HG03103 (cell line): ENCODE results near the gene APEH.

Experiments used
- ATAC-seq: cut with Tn5 transposase; IDR thresholded peaks from one replicate; pipeline ENCODE4 v1.9.1; 2021; ENCODE audit warnings: low read depth; ENCODE audit not compliant: unreplicated experiment

The APEH gene

GRCh38 chr3:49723628-49724551 is 49.7 kb downstream of the APEH start, which contains the start of gene GMPPB:
TSS of gene GMPPB (minus strand) at chr3:49723951. CDS start at chr3:49723726, 225 bp downstream.
- ATAC-seq: peak; percentile 70

- ATAC-seq: no peak
Observed at GRCh38 chr3:49724586-49724985, 50.4 kb downstream of the APEH start.

- no peak for ATAC-seq
Observed at GRCh38 chr3:49725906-49726681, 51.9 kb downstream of the APEH start.

DNA sequence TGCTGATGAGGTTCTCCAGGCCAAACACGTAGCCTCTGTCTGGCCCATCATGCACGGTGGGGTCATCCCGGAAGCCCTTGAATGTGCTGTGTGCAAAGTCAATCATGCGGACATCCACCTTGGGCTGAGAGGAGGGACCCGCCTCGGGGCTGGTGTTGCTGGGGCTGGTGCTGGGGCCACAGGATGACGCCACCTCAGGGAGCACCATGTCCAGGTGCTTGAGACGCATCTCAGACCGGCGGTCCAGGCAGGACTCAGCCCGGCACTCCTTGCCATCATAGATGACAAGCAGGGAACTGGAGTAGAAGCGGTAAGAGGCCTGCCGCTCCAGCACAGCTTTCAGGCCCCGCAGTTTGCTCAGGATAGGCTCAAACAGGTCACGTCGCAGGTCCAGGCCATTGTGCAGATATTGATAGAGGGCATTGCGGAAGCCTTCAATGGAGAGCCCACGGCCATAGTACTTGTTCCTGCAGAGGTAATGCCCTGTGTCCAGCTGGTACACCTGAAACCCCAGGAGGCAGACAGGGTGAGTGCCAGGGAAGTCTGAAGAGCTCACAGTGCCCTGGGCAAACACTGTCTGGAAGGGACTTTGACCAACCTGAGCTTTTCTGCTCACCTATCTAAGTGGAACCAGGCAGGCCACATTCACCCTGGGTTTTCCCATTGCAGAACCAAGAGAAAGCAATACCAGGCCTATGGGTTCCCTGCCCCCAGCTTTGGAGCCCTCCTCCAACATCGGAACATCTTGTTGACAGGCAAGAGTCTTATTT is 53.2 kb downstream of the APEH start:
- no peak for ATAC-seq

DNA sequence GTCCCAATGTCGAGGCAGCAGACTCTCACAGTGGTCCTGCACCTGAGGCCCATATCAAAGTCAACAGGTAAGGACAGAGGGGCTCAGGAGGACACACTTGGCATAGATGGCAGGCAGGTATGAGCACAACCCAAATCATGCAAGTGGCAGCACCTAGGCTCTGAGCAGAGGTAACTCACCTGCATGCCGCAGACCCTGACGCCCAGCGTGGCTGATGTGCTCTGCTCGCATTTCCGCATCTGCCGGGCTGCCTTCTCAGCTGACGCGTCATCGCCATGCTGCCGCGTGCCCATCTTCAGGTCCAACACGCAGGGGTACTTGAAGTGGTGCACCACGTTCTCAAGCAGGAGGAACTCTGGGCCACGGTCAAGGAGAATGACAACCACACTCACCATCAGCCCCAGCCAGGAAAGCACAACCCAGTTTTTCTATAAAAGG is 53.8 kb downstream of the APEH start:
- ATAC-seq: no peak

DNA sequence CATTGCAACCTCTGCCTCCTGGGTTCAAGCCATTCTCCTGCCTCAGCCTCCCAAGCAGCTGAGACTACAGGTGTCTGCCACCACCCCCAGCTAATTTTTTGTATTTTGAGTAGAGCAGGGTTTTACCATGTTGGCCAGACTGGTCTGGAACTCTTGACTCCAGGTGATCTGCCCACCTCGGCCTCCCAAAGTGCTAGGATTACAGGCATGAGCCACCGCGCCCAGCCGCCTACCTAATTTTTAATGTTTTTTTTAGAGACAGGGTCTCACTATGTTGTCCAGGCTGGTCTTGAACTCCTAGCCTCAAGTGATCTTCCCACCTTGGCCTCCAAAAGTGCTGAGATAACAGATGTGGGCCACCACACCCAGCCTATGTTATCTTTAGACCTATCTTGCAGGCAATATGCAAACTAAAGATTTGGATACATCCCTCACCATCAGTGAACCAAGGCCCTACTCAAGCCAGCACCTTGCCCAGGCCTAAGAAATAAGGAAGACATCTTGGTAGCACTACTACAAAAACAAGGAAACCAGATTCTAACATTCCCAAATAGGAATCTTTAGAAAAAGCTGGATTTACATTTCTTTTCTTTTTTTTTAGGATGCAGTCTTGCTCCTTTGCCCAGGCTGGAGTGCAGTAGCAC is 55.9 kb downstream of the APEH start:
- ATAC-seq: no peak

DNA sequence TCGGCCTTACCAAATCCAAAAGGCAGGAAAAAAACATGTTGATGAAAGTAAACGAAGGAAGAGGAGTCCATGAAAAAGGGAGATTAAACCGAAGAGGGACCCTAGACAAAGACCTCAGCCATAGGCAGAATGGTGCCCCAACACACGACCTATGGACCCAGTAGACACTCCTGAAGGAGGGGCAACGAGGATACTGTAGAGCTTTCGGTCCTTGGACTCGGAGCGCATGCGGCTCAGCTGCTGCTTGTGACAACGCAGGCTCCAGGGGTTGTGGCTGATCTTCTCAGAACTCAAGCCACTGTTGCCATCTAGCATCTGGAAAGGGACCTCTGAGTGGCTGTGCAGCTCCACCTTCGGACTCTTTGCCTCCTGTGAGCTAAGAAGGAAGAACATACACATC is 58.4 kb downstream of the APEH start:
- no peak for ATAC-seq

DNA sequence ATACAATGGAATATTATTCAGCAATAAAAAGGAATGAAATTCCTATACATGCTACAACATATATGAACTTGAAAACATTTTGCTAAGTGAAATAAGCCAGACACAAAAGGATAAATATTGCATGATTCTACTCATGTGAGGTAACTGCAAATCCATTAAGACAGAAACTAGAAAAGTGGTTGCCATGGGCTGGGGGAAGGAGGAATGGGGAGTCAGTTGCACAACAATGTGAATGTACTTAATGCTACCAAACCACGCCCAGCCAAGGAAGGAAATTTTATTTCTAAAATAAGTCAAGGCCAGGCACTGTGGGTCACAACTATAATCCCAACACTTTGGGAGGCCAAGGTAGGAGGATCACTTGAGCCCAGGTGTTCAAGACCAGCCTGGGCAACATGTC is 59.4 kb downstream of the APEH start:
- no peak for ATAC-seq
